Ovary (tissue), 9 donors: Measurements from ENCODE around the gene UBE2I. TPM values are rescaled to one million over a fixed set of nuclear protein-coding genes. Genes with fewer than 3 reads are reported as not detected.
A peak's percentile ranks its signal among the peaks of the same experiment; 100 is the strongest.

ENCODE experiments used
- DNase-seq, 5 donors: peaks; one replicate each; pipeline ENCODE4 v3.0.0-alpha.2; 2019 to 2020
- H3K27ac ChIP-seq, 2 donors: fragments of 200-600 bp; one replicate each; pipeline versions ENCODE4 v1.5.1 to v1.8.0; 2019 to 2022
- H3K27me3 ChIP-seq: fragments of 200-600 bp; one replicate; pipeline ENCODE4 v1.8.0; 2022
- H3K36me3 ChIP-seq: fragments of 200-600 bp; sonication (generic); one replicate; pipeline ENCODE4 v1.5.1; 2019
- H3K4me1 ChIP-seq: one replicate; pipeline ENCODE4 v1.8.1; 2013; ENCODE audit warnings: mild to moderate bottlenecking, moderate library complexity; ENCODE audit not compliant: insufficient read depth
- H3K4me3 ChIP-seq: fragments of 200-600 bp; sonication (generic); one replicate; pipeline ENCODE4 v1.5.1; 2017
- H3K9me3 ChIP-seq, 2 donors: fragments of 200-600 bp in 1 of 2; sonication (generic) in 1 of 2; one replicate each; pipeline versions ENCODE4 v1.5.1 to v1.8.1; 2013 to 2019; ENCODE audit warnings: mild to moderate bottlenecking in 1 of 2, moderate library complexity in 1 of 2
- CTCF ChIP-seq, 3 donors: fragments of 450-650 bp in 2 of 3; fragments of 200-600 bp in 1 of 3; IDR thresholded peaks; one replicate each; pipeline versions ENCODE4 v1.5.1 to v1.8.0; 2016 to 2022; ENCODE audit warnings: antibody characterized with exemption in 3 of 3, mild to moderate bottlenecking in 1 of 3
- EP300 ChIP-seq: sonication (generic); formaldehyde crosslinking; IDR thresholded peaks from one replicate; pipeline ENCODE4 v1.6.1; 2017; ENCODE audit warnings: antibody characterized with exemption
- POLR2A ChIP-seq: fragments of 450-650 bp; IDR thresholded peaks from one replicate; pipeline ENCODE4 v1.6.1; 2017; ENCODE audit warnings: antibody characterized with exemption, mild to moderate bottlenecking, moderate library complexity
- WGBS, 3 donors: extraction: QIAGEN DNeasy Blood & Tissue Kit in 1 of 3; methylation state at CpG; one replicate each; pipeline versions ENCODE4 v1.1.5 to v1.1.7; 2013 to 2017; 5-methylcytosine and 5-hydroxymethylcytosine counted together
- intact Hi-C, 4 donors: fragments of 100-400 bp; cut with DNase I; formaldehyde crosslinking; loops; one replicate each; pipeline versions ENCODE4 v1.11.0 to v1.15.1; 2022 to 2023
- polyA plus RNA-seq, 2 donors: library from polyadenylated mRNA; stranded (reverse); fragments of 200-250 nt in 1 of 2; fragments of 350-450 nt in 1 of 2; fragmentation: Illumina TruSeq in 1 of 2; extraction: RNeasy Lipid Tissue Mini Kit (QIAGEN cat#74804) in 1 of 2; gene quantifications; one replicate each; pipeline ENCODE4 v1.2.3, GENCODE V29; 2013 to 2014
- total RNA-seq, 7 donors: library from RNA; depleted of rRNA in 2 of 7; stranded (reverse); fragments of >200 nt in 2 of 7; fragmentation: NEBNext Ultra II Directional in 3 of 7; extraction: Animal tissue kit (Norgen Biotek cat#: 25700) in 3 of 7; gene quantifications; one replicate each; pipeline versions ENCODE4 v1.1.0 to v1.2.4, GENCODE V29; 2016 to 2023
- donor health status: DM: no; HTN: no; CAD: no; lungs with moderate emphysema.
- donor health status: DM: no; HTN: no; CAD: no.
- donor health status: Bipolar disorder and iron deficiency.
- donor health status: DM: yes; HTN: yes; CAD: no.
- donor health status: DM: no; HTN: no; CAD: no.
- donor health status: DM: yes; HTN: yes; CAD: no.

The UBE2I gene
- total and polyA plus RNA-seq, 9 donors = 63.9 to 258 (median 145) TPM

GRCh38 chr16:1357906-1358566 lies 48.6 kb downstream of the UBE2I start:
- H3K27ac ChIP-seq = no peak overlapping the region
- no peak overlapping the region for H3K4me3 ChIP-seq
- H3K9me3 ChIP-seq = no peaks in the 10 kb centered on the region
- peaks cover 5% of the 10 kb centered on the region for H3K4me1 ChIP-seq
- intact Hi-C loops = no loop called here
- no peaks in the 10 kb centered on the region for H3K27me3 ChIP-seq
- 76 to 82% (median 80%) methylated on average over 19 of the region's 19 CpGs for WGBS, 3 donors
- H3K36me3 ChIP-seq = no peaks in the 10 kb centered on the region
- no peak for DNase-seq
- TF ChIP-seq EP300 = no peak

- H3K9me3 ChIP-seq = no peaks in the 10 kb centered on the region
- no peak for TF ChIP-seq EP300
- TF ChIP-seq POLR2A = no peak
- TF ChIP-seq CTCF (IDR thresholded peaks at IDR 0.05) = no peak
- WGBS, 3 donors = 91% methylated on average over 35 to 43 of the region's 43 CpGs
- H3K27me3 ChIP-seq = no peaks in the 10 kb centered on the region
- no peak for DNase-seq
- H3K36me3 ChIP-seq = no peaks in the 10 kb centered on the region
- H3K27ac ChIP-seq = no peak overlapping the region
- intact Hi-C loops = no loop called here
- H3K4me1 ChIP-seq = no peaks in the 10 kb centered on the region
- H3K4me3 ChIP-seq = no peak overlapping the region
Measured at GRCh38 chr16:1361685-1362360, 52.4 kb downstream of the UBE2I start.

GRCh38 chr16:1362807-1363206 lies 53.4 kb downstream of the UBE2I start:
- intact Hi-C loops = no loop called here
- H3K27ac ChIP-seq = no peak overlapping the region
- WGBS, 3 donors = 24 to 47% (median 30%) methylated on average over 11 of the region's 11 CpGs
- H3K27me3 ChIP-seq = no peaks in the 10 kb centered on the region
- H3K36me3 ChIP-seq = no peaks in the 10 kb centered on the region
- TF ChIP-seq CTCF (IDR thresholded peaks at IDR 0.05) (no peak), POLR2A (no peak), EP300 (no peak)
- H3K9me3 ChIP-seq = no peaks in the 10 kb centered on the region
- no peak for DNase-seq
- no peak overlapping the region for H3K4me3 ChIP-seq
- no peaks in the 10 kb centered on the region for H3K4me1 ChIP-seq

- intact Hi-C loops = no loop called here
- no peaks in the 10 kb centered on the region for H3K36me3 ChIP-seq
Measured at GRCh38 chr16:1363501-1364041, 54.1 kb downstream of the UBE2I start.

More at GRCh38 chr16:1363501-1364041, 54.1 kb downstream of the UBE2I start:
- TF ChIP-seq CTCF (IDR thresholded peaks at IDR 0.05) (peak in 2 of 3 donors; percentile 25 to 39), EP300 (no peak), POLR2A (no peak)
- Histone ChIP-seq H3K9me3 (no peaks in the 10 kb centered on the region), H3K4me1 (no peaks in the 10 kb centered on the region), H3K27ac (no peak overlapping the region), H3K4me3 (no peak overlapping the region), H3K27me3 (no peaks in the 10 kb centered on the region)
- WGBS, 3 donors = 42 to 52% (median 49%) methylated on average over 18 of the region's 18 CpGs
- peak in 1 of 5 donors; percentile 66 for DNase-seq
